HG03060 (cell line): ENCODE measurements around the gene CDY2A.
"Not testable (repeated sequence)": the region's sequence is repeated elsewhere in the genome, so short reads cannot be mapped to it uniquely, and the experiment has no call there.

ENCODE experiments used
- ATAC-seq: cut with Tn5 transposase; IDR thresholded peaks from one replicate; pipeline ENCODE4 v1.9.1; 2021; ENCODE audit warnings: low read depth, moderate number of reproducible peaks; ENCODE audit not compliant: unreplicated experiment

Gene CDY2A

GRCh38 chrY:18025487-18025886 lies at the start of gene CDY2A:
CDY2A (plus strand) TSS chrY:18025787; CDS start chrY:18026115, 328 bp downstream.
- not testable (repeated sequence) for ATAC-seq

DNA sequence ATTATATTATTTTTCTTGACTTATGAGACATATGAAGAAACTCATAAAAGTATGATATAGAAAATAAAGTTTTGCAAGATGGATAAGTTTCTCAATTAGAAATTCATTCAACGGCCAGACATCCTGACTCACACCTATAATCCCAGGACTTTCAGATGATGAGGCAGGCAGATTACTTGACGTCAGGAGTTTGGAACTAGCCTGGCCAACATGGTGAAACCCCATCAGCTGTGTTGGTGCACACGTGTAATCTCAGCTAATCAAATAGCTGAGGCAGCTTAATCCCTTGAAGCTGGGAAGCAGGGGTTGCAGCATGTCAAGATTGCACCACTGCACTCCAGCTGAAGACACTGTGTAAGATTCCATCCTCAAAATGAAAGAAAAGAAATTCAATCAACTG lies 28.0 kb upstream of the CDY2A start:
- ATAC-seq = not testable (repeated sequence)

DNA sequence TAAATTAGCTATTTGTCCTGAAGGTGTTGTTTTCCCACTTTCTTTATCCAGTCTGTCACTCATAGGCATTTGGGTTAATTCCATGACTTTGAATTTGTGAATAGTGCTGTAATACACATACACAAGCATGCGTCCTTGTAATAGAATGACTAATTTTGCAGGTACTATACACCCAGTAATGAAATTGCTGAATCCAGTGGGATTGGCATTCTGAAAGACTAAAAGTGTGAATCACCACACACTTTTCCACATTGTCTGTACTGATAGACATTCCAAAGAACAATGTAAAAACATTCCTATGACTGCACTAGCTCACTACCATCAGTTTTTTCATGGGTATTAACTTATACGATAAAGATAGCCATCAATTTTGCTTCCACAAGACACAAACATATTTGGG lies 27.3 kb upstream of the CDY2A start:
- not testable (repeated sequence) for ATAC-seq

GRCh38 chrY:18023897-18024296 lies 1.7 kb upstream of the CDY2A start:
- ATAC-seq = not testable (repeated sequence)

DNA sequence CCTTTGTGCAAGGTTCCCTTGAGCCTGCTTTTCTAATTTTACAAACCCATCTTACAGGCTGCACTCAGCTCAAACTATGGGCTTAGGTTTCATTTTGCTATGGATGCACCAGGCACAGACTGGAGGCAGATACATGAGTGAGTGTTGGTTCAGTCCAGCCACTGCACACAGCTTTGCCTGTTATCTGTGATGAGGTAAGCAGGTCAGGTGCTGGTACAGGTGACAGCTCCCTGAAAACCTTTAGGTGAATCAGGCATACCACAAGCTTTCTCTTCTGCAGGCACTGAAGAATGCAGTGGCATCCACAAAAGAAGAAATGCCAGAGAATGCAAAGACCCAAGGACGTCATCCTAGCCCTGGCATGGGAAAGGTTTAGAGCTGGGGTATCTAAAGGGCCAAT lies 3.3 kb downstream of the CDY2A start:
- not testable (repeated sequence) for ATAC-seq

DNA sequence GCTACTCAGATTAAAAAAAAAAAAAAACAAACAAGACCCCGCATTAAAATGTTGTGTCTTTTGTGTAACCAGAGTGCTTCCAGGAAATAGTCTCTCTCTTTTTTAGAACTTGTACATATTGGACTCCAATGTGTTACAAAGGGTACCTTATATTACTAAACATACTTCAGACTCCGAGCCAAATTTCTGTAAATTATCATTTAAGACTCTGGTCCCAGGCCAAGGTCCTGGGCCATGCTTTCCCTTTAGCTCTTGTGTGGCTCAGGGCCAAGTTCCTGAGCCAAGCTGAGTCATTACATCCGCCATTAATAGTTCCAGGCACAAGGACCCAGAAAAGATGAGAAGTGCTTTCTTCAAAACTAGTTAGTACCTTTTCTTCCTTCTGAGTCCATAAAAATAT lies 4.6 kb downstream of the CDY2A start:
- ATAC-seq = not testable (repeated sequence)

- not testable (repeated sequence) for ATAC-seq
Observed at GRCh38 chrY:18034100-18034814, 8.7 kb downstream of the CDY2A start.

DNA sequence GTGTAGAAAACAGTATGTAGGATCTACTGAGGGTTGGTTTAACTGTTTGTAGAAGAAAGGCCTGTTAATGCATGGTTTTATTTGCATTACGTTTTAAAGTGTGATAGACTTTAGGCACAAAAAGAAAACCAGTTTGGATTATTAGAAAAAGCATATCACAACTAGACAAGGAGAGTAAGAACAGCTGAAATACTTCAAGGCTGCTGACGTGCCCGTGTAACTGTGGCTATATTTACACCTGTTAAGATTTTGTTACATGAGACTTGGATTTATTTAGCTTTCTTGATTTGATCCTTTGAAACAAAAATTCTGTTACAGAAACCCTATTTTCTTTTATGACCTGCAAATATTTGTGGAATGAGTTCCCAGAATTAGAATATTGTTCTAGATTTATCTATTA lies 9.3 kb downstream of the CDY2A start:
- ATAC-seq = not testable (repeated sequence)

- ATAC-seq = not testable (repeated sequence)
Observed at GRCh38 chrY:18044990-18045389, 19.4 kb downstream of the CDY2A start.

GRCh38 chrY:18048149-18049040 lies 22.8 kb downstream of the CDY2A start:
- not testable (repeated sequence) for ATAC-seq

- ATAC-seq = not testable (repeated sequence)
Observed at GRCh38 chrY:18049061-18049460, 23.5 kb downstream of the CDY2A start.

DNA sequence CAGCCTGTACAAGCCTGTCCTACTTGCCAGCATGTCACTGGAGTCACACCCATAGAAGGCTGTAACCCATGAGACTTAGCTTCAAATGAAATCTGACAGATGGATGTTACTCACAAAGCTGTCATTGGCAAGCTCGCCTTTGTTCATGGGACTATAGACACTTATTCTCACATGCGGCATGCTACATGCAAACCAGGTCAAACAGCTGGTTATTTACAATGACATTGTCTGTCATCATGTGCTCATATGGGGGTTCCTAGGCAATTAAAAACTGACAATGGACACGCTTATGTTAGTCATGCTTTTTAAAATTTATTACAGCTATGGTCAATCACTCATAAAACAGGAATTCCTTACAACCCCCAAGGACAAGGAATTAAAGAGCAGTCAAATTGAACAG lies 30.9 kb downstream of the CDY2A start:
- not testable (repeated sequence) for ATAC-seq

GRCh38 chrY:18073464-18073863 lies 47.9 kb downstream of the CDY2A start:
- not testable (repeated sequence) for ATAC-seq
